SK-N-SH (cell line): ENCODE data around the gene RBM19.

Experiments
- EP300 ChIP-seq, 2 experiments: IDR thresholded peaks; 2 replicates each; pipeline versions ENCODE4 v1.4.0 to v1.6.1; 2012; ENCODE audit warnings: borderline replicate concordance in 1 of 2, low read depth in 1 of 2, low read length in 1 of 2
- GABPA ChIP-seq: IDR thresholded peaks from 2 replicates; pipeline ENCODE4 v1.4.0; 2012; ENCODE audit warnings: low read depth, mild to moderate bottlenecking
- JUND ChIP-seq: IDR thresholded peaks from 2 replicates; pipeline ENCODE4 v1.4.0; 2012
- MEF2A ChIP-seq: IDR thresholded peaks from 2 replicates; pipeline ENCODE4 v1.4.0; 2012; ENCODE audit warnings: low read depth, borderline replicate concordance
- MXI1 ChIP-seq: IDR thresholded peaks from 2 replicates; pipeline ENCODE4 v1.6.1; 2012; ENCODE audit warnings: mild to moderate bottlenecking, low read depth, low read length, improper control_type of control experiment
- NFIC ChIP-seq: IDR thresholded peaks from 2 replicates; pipeline ENCODE4 v1.4.0; 2012; ENCODE audit warnings: borderline replicate concordance
- NRF1 ChIP-seq: IDR thresholded peaks from 2 replicates; pipeline ENCODE4 v1.6.1; 2012; ENCODE audit warnings: low read depth, mild to moderate bottlenecking, low read length
- POLR2AphosphoS5 ChIP-seq: IDR thresholded peaks from 2 replicates; pipeline ENCODE4 v1.6.1; 2012; ENCODE audit warnings: low read depth, low read length
- RFX5 ChIP-seq: IDR thresholded peaks from 2 replicates; pipeline ENCODE4 v1.6.1; 2012; ENCODE audit warnings: mild to moderate bottlenecking, improper control_type of control experiment, low read length
- SIN3A ChIP-seq: IDR thresholded peaks from 2 replicates; pipeline ENCODE4 v1.6.1; 2012; ENCODE audit warnings: low read depth, mild to moderate bottlenecking, low read length, moderate library complexity, borderline replicate concordance
- TEAD4 ChIP-seq: IDR thresholded peaks from 2 replicates; pipeline ENCODE4 v1.4.0; 2012; ENCODE audit warnings: mild to moderate bottlenecking, borderline replicate concordance; ENCODE audit not compliant: insufficient read depth
- YY1 ChIP-seq: IDR thresholded peaks from 2 replicates; pipeline ENCODE4 v1.4.0; 2012; ENCODE audit warnings: low read depth, mild to moderate bottlenecking
- TF ChIP-seq, protein P1 (sequence below): fragments of 200-600 bp; sonication (generic); IDR thresholded peaks from 2 replicates; pipeline ENCODE4 v1.6.1; 2017; ENCODE audit warnings: antibody characterized with exemption, mild to moderate bottlenecking, moderate library complexity
- TF ChIP-seq, protein P2 (sequence below): IDR thresholded peaks from 2 replicates; pipeline ENCODE4 v1.4.0; 2012; ENCODE audit warnings: low read depth

DNA sequence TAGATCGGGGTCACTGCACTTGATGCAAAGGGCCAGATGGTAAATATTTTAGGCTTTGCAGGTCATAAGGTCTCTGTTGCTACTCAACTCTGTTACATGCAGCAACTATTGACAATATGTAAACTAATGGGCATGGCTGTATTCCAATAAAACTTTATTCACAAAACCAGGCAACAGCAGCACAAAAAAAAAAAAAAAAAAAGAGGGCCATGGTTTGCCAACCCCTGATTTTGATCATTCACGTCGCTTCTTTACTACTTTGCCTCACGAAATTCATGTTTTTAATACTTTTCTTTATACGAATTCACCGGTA, 152.9 kb downstream of the RBM19 start:
- TF ChIP-seq POLR2AphosphoS5 (no peak), MEF2A (no peak), EP300 (IDR thresholded peaks at IDR 0.05; ENCODE audit: borderline replicate concordance in 1 of 2, low read depth in 1 of 2, low read length in 1 of 2) (no peak), TEAD4 (no peak), RFX5 (no peak), JUND (no peak), MXI1 (no peak), NRF1 (no peak), YY1 (no peak), SIN3A (no peak), NFIC (no peak), GABPA (no peak)
- TF ChIP-seq, protein P1, sequence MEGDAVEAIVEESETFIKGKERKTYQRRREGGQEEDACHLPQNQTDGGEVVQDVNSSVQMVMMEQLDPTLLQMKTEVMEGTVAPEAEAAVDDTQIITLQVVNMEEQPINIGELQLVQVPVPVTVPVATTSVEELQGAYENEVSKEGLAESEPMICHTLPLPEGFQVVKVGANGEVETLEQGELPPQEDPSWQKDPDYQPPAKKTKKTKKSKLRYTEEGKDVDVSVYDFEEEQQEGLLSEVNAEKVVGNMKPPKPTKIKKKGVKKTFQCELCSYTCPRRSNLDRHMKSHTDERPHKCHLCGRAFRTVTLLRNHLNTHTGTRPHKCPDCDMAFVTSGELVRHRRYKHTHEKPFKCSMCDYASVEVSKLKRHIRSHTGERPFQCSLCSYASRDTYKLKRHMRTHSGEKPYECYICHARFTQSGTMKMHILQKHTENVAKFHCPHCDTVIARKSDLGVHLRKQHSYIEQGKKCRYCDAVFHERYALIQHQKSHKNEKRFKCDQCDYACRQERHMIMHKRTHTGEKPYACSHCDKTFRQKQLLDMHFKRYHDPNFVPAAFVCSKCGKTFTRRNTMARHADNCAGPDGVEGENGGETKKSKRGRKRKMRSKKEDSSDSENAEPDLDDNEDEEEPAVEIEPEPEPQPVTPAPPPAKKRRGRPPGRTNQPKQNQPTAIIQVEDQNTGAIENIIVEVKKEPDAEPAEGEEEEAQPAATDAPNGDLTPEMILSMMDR: no peak
- TF ChIP-seq, protein P2, sequence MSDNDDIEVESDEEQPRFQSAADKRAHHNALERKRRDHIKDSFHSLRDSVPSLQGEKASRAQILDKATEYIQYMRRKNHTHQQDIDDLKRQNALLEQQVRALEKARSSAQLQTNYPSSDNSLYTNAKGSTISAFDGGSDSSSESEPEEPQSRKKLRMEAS: no peak
